HepG2 (cell line): ENCODE measurements around the gene CISD3.

ENCODE experiments used
- CEBPZ ChIP-seq: IDR thresholded peaks from 2 replicates; pipeline ENCODE4 v1.6.1; 2012; ENCODE audit warnings: low read length, improper control_type of control experiment
- E2F1 ChIP-seq: sonication (generic); formaldehyde crosslinking; IDR thresholded peaks from 2 replicates; pipeline ENCODE4 v1.5.0; 2020; ENCODE audit warnings: missing genetic modification reagents
- KLF6 ChIP-seq: IDR thresholded peaks from 2 replicates; pipeline ENCODE4 v1.8.0; 2016; ENCODE audit warnings: missing biosample characterization, missing genetic modification reagents
- PBX3 ChIP-seq: sonication (generic); formaldehyde crosslinking; IDR thresholded peaks from 2 replicates; pipeline ENCODE4 v1.8.1; 2023; ENCODE audit warnings: missing genetic modification reagents, inconsistent platforms, borderline replicate concordance
- RXRA ChIP-seq: sonication (generic); formaldehyde crosslinking; IDR thresholded peaks from 2 replicates; pipeline ENCODE4 v1.5.1; 2020; ENCODE audit warnings: missing genetic modification reagents
- SIN3B ChIP-seq: fragments of 150-350 bp; IDR thresholded peaks from 2 replicates; pipeline ENCODE4 v1.6.1; 2014; ENCODE audit warnings: low read length
- SMAD9 ChIP-seq: sonication (generic); formaldehyde crosslinking; IDR thresholded peaks from 2 replicates; pipeline ENCODE4 v1.5.1; 2020; ENCODE audit warnings: mild to moderate bottlenecking, missing genetic modification reagents
- ZHX1 ChIP-seq: sonication (generic); formaldehyde crosslinking; IDR thresholded peaks from 2 replicates; pipeline ENCODE4 v1.8.1; 2022; ENCODE audit warnings: low read depth, mild to moderate bottlenecking, missing genetic modification reagents
- ZKSCAN1 ChIP-seq: fragments of 150-350 bp; IDR thresholded peaks from 2 replicates; pipeline ENCODE4 v1.6.1; 2014; ENCODE audit warnings: low read length
- ZMAT5 ChIP-seq: sonication (generic); formaldehyde crosslinking; IDR thresholded peaks from 2 replicates; pipeline ENCODE4 v1.5.0; 2020; ENCODE audit warnings: mild to moderate bottlenecking, low read depth, missing genetic modification reagents, borderline replicate concordance
- ZNF292 ChIP-seq: sonication (generic); formaldehyde crosslinking; IDR thresholded peaks from 2 replicates; pipeline ENCODE4 v1.8.1; 2022; ENCODE audit warnings: mild to moderate bottlenecking, low read depth, missing genetic modification reagents, borderline replicate concordance
- ZNF879 ChIP-seq: sonication (generic); formaldehyde crosslinking; IDR thresholded peaks from 2 replicates; pipeline ENCODE4 v1.8.1; 2023; ENCODE audit warnings: missing genetic modification reagents
- TF ChIP-seq, protein P1 (sequence below): sonication (generic); formaldehyde crosslinking; IDR thresholded peaks from 2 replicates; pipeline ENCODE4 v1.5.0; 2020; ENCODE audit warnings: mild to moderate bottlenecking, missing genetic modification reagents, moderate library complexity

- TF ChIP-seq ZMAT5 (CRISPR knock-in tag), result no peak
- TF ChIP-seq SIN3B, result no peak
- no peak for TF ChIP-seq ZKSCAN1
- no peak for TF ChIP-seq ZHX1 (CRISPR knock-in tag)
- no peak for TF ChIP-seq KLF6 (CRISPR knock-in tag)
- no peak for TF ChIP-seq E2F1 (CRISPR knock-in tag)
- TF ChIP-seq, protein P1, sequence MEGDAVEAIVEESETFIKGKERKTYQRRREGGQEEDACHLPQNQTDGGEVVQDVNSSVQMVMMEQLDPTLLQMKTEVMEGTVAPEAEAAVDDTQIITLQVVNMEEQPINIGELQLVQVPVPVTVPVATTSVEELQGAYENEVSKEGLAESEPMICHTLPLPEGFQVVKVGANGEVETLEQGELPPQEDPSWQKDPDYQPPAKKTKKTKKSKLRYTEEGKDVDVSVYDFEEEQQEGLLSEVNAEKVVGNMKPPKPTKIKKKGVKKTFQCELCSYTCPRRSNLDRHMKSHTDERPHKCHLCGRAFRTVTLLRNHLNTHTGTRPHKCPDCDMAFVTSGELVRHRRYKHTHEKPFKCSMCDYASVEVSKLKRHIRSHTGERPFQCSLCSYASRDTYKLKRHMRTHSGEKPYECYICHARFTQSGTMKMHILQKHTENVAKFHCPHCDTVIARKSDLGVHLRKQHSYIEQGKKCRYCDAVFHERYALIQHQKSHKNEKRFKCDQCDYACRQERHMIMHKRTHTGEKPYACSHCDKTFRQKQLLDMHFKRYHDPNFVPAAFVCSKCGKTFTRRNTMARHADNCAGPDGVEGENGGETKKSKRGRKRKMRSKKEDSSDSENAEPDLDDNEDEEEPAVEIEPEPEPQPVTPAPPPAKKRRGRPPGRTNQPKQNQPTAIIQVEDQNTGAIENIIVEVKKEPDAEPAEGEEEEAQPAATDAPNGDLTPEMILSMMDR (CRISPR knock-in tag), result no peak
- TF ChIP-seq SMAD9, result no peak
- no peak for TF ChIP-seq CEBPZ
- no peak for TF ChIP-seq ZNF292 (CRISPR knock-in tag)
- no peak for TF ChIP-seq PBX3 (CRISPR knock-in tag)
- TF ChIP-seq RXRA (CRISPR knock-in tag), result no peak
- TF ChIP-seq ZNF879 (CRISPR knock-in tag), result no peak
Observed at GRCh38 chr17:38768417-38768816, 38.3 kb downstream of the CISD3 start.
